ENCODE measurements around the gene CNTN4. TPM values are rescaled to one million over a fixed set of nuclear protein-coding genes. Genes with fewer than 3 reads are reported as not detected.

CNTN4 gene
- total and polyA plus RNA-seq, 4 donors, result 1.2 to 3.8 (median 2.6) TPM

- peaks cover 0 to 3% (median 0%) of the 10 kb centered on the region in 4 donors for H3K9me3 ChIP-seq (ENCODE audit: control insufficient read depth in 4 of 4, low read length in 3 of 4)
- H3K4me3 ChIP-seq (ENCODE audit: low read depth in 1 of 3, low read length in 3 of 3), result no peak overlapping the region
- WGBS, result 49% methylated on average over 2 of the region's 2 CpGs
- H3K4me1 ChIP-seq (ENCODE audit: control insufficient read depth in 4 of 4, insufficient read depth in 4 of 4, low read length in 3 of 4), result no peaks in the 10 kb centered on the region
- no peaks in the 10 kb centered on the region for H3K36me3 ChIP-seq (ENCODE audit: control insufficient read depth in 4 of 4, insufficient read depth in 3 of 4, low read depth in 1 of 4, low read length in 3 of 4)
- no peak overlapping the region for H3K27ac ChIP-seq (ENCODE audit: low read depth in 1 of 2, low read length in 2 of 2)
- TF ChIP-seq SP1 (IDR thresholded peaks at IDR 0.05), result no peak
- no peak for TF ChIP-seq ATF3 (IDR thresholded peaks at IDR 0.05)
- no peak for TF ChIP-seq CTCF (IDR thresholded peaks at IDR 0.05; ENCODE audit: low read depth, low read length, missing input control)
- no peak for TF ChIP-seq FOXA2 (IDR thresholded peaks at IDR 0.05)
- no peak for TF ChIP-seq ZBTB33 (IDR thresholded peaks at IDR 0.05)
- no peak for TF ChIP-seq GABPA (IDR thresholded peaks at IDR 0.05 in 1 of 2, conservative IDR thresholded peaks at IDR 0.05 in 1 of 2)
- TF ChIP-seq TAF1 (conservative IDR thresholded peaks at IDR 0.05), result no peak
- TF ChIP-seq YY1 (IDR thresholded peaks at IDR 0.05), result no peak
- no peak for TF ChIP-seq HNF4A (conservative IDR thresholded peaks at IDR 0.05)
- TF ChIP-seq NR2F2 (IDR thresholded peaks at IDR 0.05), result no peak
- no peak for TF ChIP-seq EGR1 (IDR thresholded peaks at IDR 0.05; ENCODE audit: low read depth in 2 of 2)
- peaks cover 0 to 2% (median 0%) of the 10 kb centered on the region in 4 donors for H3K27me3 ChIP-seq (ENCODE audit: control insufficient read depth in 4 of 4, insufficient read depth in 4 of 4, low read length in 3 of 4)
- H3K9ac ChIP-seq (ENCODE audit: low read depth in 1 of 2, low read length in 2 of 2), result no peak overlapping the region
- DNase-seq (ENCODE audit: low spot score), result no peak
Measured at GRCh38 chr3:2218816-2219215, 120.2 kb downstream of the CNTN4 start.

GRCh38 chr3:2236203-2236602 is 137.5 kb downstream of the CNTN4 start:
- H3K9me3 ChIP-seq (ENCODE audit: control insufficient read depth in 4 of 4, low read length in 3 of 4), result no peaks in the 10 kb centered on the region
- H3K4me1 ChIP-seq (ENCODE audit: control insufficient read depth in 4 of 4, insufficient read depth in 4 of 4, low read length in 3 of 4), result no peaks in the 10 kb centered on the region
- DNase-seq (ENCODE audit: low spot score), result no peak
- 53% methylated on average over 4 of the region's 4 CpGs for WGBS
- no peak for TF ChIP-seq HNF4G (IDR thresholded peaks at IDR 0.05)
- TF ChIP-seq FOXA2 (IDR thresholded peaks at IDR 0.05), result no peak
- TF ChIP-seq CTCF (IDR thresholded peaks at IDR 0.05; ENCODE audit: low read depth, low read length, missing input control), result no peak
- no peak for TF ChIP-seq NR2F2 (IDR thresholded peaks at IDR 0.05)
- TF ChIP-seq JUND (IDR thresholded peaks at IDR 0.05), result no peak
- no peak for TF ChIP-seq RXRA (IDR thresholded peaks at IDR 0.05)
- no peak for TF ChIP-seq REST (IDR thresholded peaks at IDR 0.05)
- no peak for TF ChIP-seq ATF3 (IDR thresholded peaks at IDR 0.05)
- H3K9ac ChIP-seq (ENCODE audit: low read depth in 1 of 2, low read length in 2 of 2), result no peak overlapping the region
- H3K4me3 ChIP-seq (ENCODE audit: low read depth in 1 of 3, low read length in 3 of 3), result no peak overlapping the region
- H3K27ac ChIP-seq (ENCODE audit: low read depth in 1 of 2, low read length in 2 of 2), result no peak overlapping the region
- no peaks in the 10 kb centered on the region for H3K36me3 ChIP-seq (ENCODE audit: control insufficient read depth in 4 of 4, insufficient read depth in 3 of 4, low read depth in 1 of 4, low read length in 3 of 4)
- H3K27me3 ChIP-seq (ENCODE audit: control insufficient read depth in 4 of 4, insufficient read depth in 4 of 4, low read length in 3 of 4), result no peaks in the 10 kb centered on the region

All from liver (tissue), 9 donors.